ENCODE measurements around the gene ARHGEF9. TPM values are rescaled to one million over a fixed set of nuclear protein-coding genes. Genes with fewer than 3 reads are reported as not detected.
A peak's percentile ranks its signal among the peaks of the same experiment; 100 is the strongest.
"Not testable (repeated sequence)": the region's sequence is repeated elsewhere in the genome, so short reads cannot be mapped to it uniquely, and the experiment has no call there.

ARHGEF9 gene
- total RNA-seq (ENCODE audit: low replicate concordance): 22.6 and 37.0 TPM in 2 replicates
- long read RNA-seq, full-length matches to known transcripts: 6 of 21 reads
- long read RNA-seq, partial matches to known transcripts: 6 of 21 reads
- long read RNA-seq, other reads (novel, unspliced or antisense): 9 of 21 reads

- peak; percentile 76 for DNase-seq (ENCODE audit: extremely low spot score, unreplicated experiment)
- H3K27ac Mint-ChIP-seq: peak within 1 kb of the TSS; percentile 23
- no peaks in the 10 kb centered on the region for H3K36me3 Mint-ChIP-seq
- no peaks in the 10 kb centered on the region for H3K27me3 Mint-ChIP-seq
- TF ChIP-seq CTCF (conservative IDR thresholded peaks at IDR 0.05): no peak
- H3K4me3 Mint-ChIP-seq: peak within 1 kb of the TSS; percentile 82
- no peaks in the 10 kb centered on the region for H3K9me3 Mint-ChIP-seq
- H3K4me1 Mint-ChIP-seq (ENCODE audit: unreplicated experiment): no peaks in the 10 kb centered on the region
Measured at GRCh38 chrX:63784902-63785707, at the start of gene ARHGEF9. ARHGEF9 (minus strand) TSS chrX:63785214; CDS start chrX:63785145, 69 bp downstream.

GRCh38 chrX:63825446-63825845 is 40.4 kb upstream of the ARHGEF9 start:
- H3K4me1 Mint-ChIP-seq (ENCODE audit: unreplicated experiment); DNase-seq (ENCODE audit: extremely low spot score, unreplicated experiment); H3K4me3 Mint-ChIP-seq; H3K27me3 Mint-ChIP-seq; H3K9me3 Mint-ChIP-seq; H3K36me3 Mint-ChIP-seq; H3K27ac Mint-ChIP-seq: not testable (repeated sequence)

GRCh38 chrX:63818156-63818555 is 33.1 kb upstream of the ARHGEF9 start:
- TF ChIP-seq CTCF (conservative IDR thresholded peaks at IDR 0.05): no peak
- DNase-seq (ENCODE audit: extremely low spot score, unreplicated experiment): no peak
- no peaks in the 10 kb centered on the region for H3K27me3 Mint-ChIP-seq
- H3K27ac Mint-ChIP-seq: no peak overlapping the region
- H3K4me3 Mint-ChIP-seq: no peak overlapping the region
- H3K4me1 Mint-ChIP-seq (ENCODE audit: unreplicated experiment): no peaks in the 10 kb centered on the region
- H3K9me3 Mint-ChIP-seq: no peaks in the 10 kb centered on the region
- no peaks in the 10 kb centered on the region for H3K36me3 Mint-ChIP-seq

GRCh38 chrX:63817696-63818095 is 32.7 kb upstream of the ARHGEF9 start:
- H3K36me3 Mint-ChIP-seq: no peaks in the 10 kb centered on the region
- no peak overlapping the region for H3K27ac Mint-ChIP-seq
- DNase-seq (ENCODE audit: extremely low spot score, unreplicated experiment): no peak
- H3K4me1 Mint-ChIP-seq (ENCODE audit: unreplicated experiment): no peaks in the 10 kb centered on the region
- no peaks in the 10 kb centered on the region for H3K27me3 Mint-ChIP-seq
- H3K4me3 Mint-ChIP-seq: no peak overlapping the region
- TF ChIP-seq CTCF (conservative IDR thresholded peaks at IDR 0.05): no peak
- no peaks in the 10 kb centered on the region for H3K9me3 Mint-ChIP-seq

GRCh38 chrX:63812823-63813222 is 27.8 kb upstream of the ARHGEF9 start:
- no peak overlapping the region for H3K4me3 Mint-ChIP-seq
- no peak for TF ChIP-seq CTCF (conservative IDR thresholded peaks at IDR 0.05)
- no peak overlapping the region for H3K27ac Mint-ChIP-seq
- H3K27me3 Mint-ChIP-seq: no peaks in the 10 kb centered on the region
- no peaks in the 10 kb centered on the region for H3K36me3 Mint-ChIP-seq
- no peaks in the 10 kb centered on the region for H3K9me3 Mint-ChIP-seq
- no peaks in the 10 kb centered on the region for H3K4me1 Mint-ChIP-seq (ENCODE audit: unreplicated experiment)
- DNase-seq (ENCODE audit: extremely low spot score, unreplicated experiment): no peak

GRCh38 chrX:63810746-63811145 is 25.7 kb upstream of the ARHGEF9 start:
- Mint-ChIP-seq H3K9me3 (no peaks in the 10 kb centered on the region), H3K4me1 (ENCODE audit: unreplicated experiment) (no peaks in the 10 kb centered on the region), H3K27me3 (no peaks in the 10 kb centered on the region), H3K36me3 (no peaks in the 10 kb centered on the region), H3K4me3 (no peak overlapping the region), H3K27ac (no peak overlapping the region)
- DNase-seq (ENCODE audit: extremely low spot score, unreplicated experiment): no peak
- no peak for TF ChIP-seq CTCF (conservative IDR thresholded peaks at IDR 0.05)

Measured in type B pancreatic cell (in vitro differentiated cells).